ENCODE results near the gene NPB.
"Not testable (repeated sequence)": the region's sequence is repeated elsewhere in the genome, so short reads cannot be mapped to it uniquely, and the experiment has no call there.

Gene NPB

GRCh38 chr17:81909966-81910839 is 8.2 kb downstream of the NPB start:
- FAIRE-seq = no peak
- DNase-seq (ENCODE audit: extremely low spot score, insufficient read length, low read depth) = no peak

DNA sequence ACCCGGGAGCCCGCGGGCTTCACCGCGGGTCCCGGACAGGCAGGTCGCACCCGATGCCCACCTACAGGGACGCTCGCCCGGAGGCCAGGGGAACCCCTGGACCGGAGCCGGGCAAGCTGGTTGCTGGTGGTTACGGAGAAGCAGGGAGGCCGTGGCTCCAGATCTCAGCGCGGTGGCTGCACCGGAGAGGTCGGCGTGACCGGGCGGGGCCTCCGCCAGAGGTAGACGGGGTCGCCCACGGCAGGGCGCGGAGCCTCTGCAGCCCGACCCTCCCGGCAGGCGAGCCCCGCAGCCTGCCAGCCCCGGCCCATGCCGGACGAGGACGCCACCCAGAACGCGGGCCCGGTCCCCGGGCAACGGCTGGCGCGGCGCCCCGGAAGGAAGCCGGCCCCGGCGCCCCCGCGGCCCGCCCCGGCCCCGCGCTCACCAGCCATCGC is 8.8 kb downstream of the NPB start:
- DNase-seq (ENCODE audit: extremely low spot score, insufficient read length, low read depth) = no peak
- no peak for FAIRE-seq

DNA sequence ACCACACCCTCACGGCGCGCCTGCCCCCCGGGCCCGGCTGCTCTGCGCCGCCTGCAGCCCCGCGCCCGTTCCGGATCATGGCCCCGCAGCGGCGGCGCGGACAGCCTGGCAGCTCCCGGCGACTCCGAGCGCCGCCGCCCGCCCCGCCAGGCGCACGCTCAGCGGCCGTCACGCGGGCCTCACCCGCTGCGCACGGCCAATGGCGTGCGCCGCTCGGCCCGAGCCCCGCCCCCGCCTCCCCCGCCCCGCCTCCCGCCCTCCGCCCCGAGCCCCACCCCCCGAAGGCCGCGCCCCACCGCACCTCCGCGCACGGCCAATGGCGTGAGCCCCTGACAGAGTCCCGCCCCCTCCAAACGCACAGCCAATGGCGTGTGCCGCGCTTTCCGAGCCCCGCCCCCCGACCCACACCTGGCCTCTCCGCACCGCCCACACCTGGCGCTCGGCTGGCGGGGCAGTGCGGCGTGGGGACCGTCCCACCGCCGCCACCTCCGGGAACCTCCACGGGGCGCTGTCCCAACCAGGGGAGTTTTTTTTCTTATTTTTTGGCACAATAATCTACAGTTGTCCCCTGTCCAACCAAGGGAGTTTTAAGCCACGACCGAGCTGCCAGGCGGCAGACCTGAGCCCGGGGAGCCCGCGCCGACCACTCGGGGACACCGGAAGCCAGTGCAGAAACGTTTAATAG is 9.4 kb downstream of the NPB start, which contains the start of gene PCYT2:
PCYT2 (minus strand) TSS at position 123 of the 685 bp plus-strand sequence; CDS start at position 79, 44 bp downstream.
- FAIRE-seq = peak; percentile 74
- DNase-seq (ENCODE audit: extremely low spot score, insufficient read length, low read depth) = peak; percentile 99

- no peak for FAIRE-seq
Measured at GRCh38 chr17:81911969-81912368, 9.9 kb downstream of the NPB start.

DNA sequence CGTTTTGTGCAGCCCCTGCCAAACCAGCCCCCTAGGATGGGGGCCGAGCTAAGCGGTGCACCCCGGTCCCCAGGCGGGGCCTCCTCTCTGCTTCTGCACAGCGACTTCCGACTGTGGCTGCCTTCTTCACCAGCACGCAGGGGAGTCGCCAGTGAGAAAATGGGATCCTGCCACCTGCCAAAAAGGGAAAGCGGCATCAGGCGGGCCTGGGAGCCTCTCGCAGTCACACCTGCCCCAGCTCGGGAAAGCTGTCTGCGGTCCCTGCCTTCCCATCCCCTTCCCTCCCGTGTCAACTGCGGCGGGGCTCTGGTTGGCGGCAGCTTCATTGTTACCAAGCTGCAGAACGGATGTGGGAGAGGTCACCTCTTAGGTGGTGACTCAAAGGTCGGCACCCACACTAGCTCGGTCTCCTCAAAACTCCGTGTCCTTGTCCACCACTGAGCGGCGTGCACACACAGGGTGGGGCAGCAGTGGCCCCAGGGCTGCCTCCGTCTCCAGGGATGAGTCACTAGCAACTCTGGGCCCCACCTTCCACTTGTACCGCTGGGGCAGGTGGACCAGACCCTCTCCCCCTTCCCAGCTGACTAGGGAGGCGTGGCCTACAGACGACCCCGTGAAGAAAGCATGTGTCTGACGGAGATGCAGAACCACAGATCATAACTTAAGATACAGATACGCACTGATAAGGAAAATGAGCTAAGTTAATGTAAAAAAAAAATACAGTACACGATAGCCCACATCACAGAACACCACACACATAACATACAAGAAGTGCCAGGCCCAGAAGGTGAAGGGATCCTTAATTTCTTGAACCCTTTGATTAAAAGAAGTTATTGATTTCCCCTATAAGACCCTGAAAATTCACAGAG is 10.6 kb downstream of the NPB start:
- no peak for FAIRE-seq

More at GRCh38 chr17:81911969-81912368, 9.9 kb downstream of the NPB start:
- no peak for DNase-seq (ENCODE audit: extremely low spot score, insufficient read length, low read depth)

GRCh38 chr17:81913394-81914102 is 11.5 kb downstream of the NPB start:
- DNase-seq (ENCODE audit: extremely low spot score, insufficient read length, low read depth) (no peak), FAIRE-seq (no peak)

More for the DNA sequence above, 10.6 kb downstream of the NPB start:
- no peak for DNase-seq (ENCODE audit: extremely low spot score, insufficient read length, low read depth)

DNA sequence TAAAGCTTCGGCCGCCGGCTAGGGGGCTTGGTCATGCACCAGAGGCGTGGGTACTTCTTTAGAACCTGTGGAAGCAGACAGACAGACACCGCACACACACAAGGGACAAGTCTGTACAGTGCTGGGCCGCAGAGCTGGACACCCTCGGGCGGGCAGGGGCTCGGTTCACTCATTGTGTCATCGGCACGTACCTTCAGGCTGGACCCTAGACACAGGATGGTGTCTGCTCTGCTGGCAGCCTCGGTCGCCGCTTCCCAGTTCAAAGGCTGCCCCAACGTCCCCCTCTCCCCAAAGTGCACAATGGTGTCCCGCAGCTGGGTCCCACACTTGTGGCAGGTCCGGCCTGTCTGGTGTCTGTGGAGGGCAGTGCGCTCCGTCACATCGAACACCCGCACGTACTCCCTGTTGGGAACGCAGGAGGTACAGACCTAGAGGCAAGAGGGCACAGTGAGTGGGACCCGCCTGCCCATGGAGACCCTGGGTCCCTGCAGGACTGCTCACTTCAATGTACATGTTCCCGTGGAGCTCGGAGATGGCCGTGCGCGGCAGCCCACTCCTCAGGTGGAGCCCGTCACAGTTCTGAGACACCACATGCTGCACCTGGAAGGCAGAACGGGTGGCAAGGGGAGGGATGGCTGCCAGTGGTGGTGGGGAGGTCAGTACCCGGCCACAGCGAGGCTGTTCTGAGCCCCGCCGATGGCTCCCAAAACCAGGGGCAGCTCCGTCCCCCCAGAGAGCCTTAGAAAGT is 12.2 kb downstream of the NPB start:
- FAIRE-seq (no peak), DNase-seq (ENCODE audit: extremely low spot score, insufficient read length, low read depth) (no peak)

- FAIRE-seq (no peak), DNase-seq (ENCODE audit: extremely low spot score, insufficient read length, low read depth) (no peak)
Measured at GRCh38 chr17:81915331-81915730, 13.3 kb downstream of the NPB start.

- no peak for DNase-seq (ENCODE audit: extremely low spot score, insufficient read length, low read depth)
Measured at GRCh38 chr17:81916234-81917001, 14.4 kb downstream of the NPB start.

GRCh38 chr17:81917565-81918332 is 15.7 kb downstream of the NPB start, which contains the start of gene SIRT7:
Gene SIRT7, minus strand, starts transcription at chr17:81918176. Its CDS starts 45 bp downstream, at chr17:81918131.
- DNase-seq (ENCODE audit: extremely low spot score, insufficient read length, low read depth) (peak; percentile 99), FAIRE-seq (peak; percentile 59)

More at GRCh38 chr17:81916234-81917001, 14.4 kb downstream of the NPB start:
- no peak for FAIRE-seq

- not testable (repeated sequence) for DNase-seq (ENCODE audit: extremely low spot score, insufficient read length, low read depth); FAIRE-seq
Measured at GRCh38 chr17:81918333-81918669, 16.3 kb downstream of the NPB start.

GRCh38 chr17:81918832-81919545 is 17.0 kb downstream of the NPB start:
- DNase-seq (ENCODE audit: extremely low spot score, insufficient read length, low read depth) (no peak), FAIRE-seq (no peak)

GRCh38 chr17:81920612-81921536 is 18.8 kb downstream of the NPB start:
- FAIRE-seq = no peak
- DNase-seq (ENCODE audit: extremely low spot score, insufficient read length, low read depth) = no peak

- FAIRE-seq (no peak), DNase-seq (ENCODE audit: extremely low spot score, insufficient read length, low read depth) (no peak)
Measured at GRCh38 chr17:81921537-81921862, 19.5 kb downstream of the NPB start.

- no peak for FAIRE-seq
- DNase-seq (ENCODE audit: extremely low spot score, insufficient read length, low read depth) = no peak
Measured at GRCh38 chr17:81921996-81922565, 20.0 kb downstream of the NPB start.

Data from GM18507 (cell line).